Gastroesophageal sphincter (tissue), 4 donors: ENCODE data around the gene PHF12. TPM values are rescaled to one million over a fixed set of nuclear protein-coding genes. Genes with fewer than 3 reads are reported as not detected.
A peak's percentile ranks its signal among the peaks of the same experiment; 100 is the strongest.

Experiments used
- ATAC-seq: fragments of 150-250 bp; one replicate; pipeline ENCODE4 v1.9.1; 2016; ENCODE audit warnings: mild to moderate bottlenecking, moderate library complexity
- H3K27ac ChIP-seq, 4 donors: fragments of 200-600 bp; sonication (generic) in 3 of 4; 1 replicate in 3 of 4; 2 replicates in 1 of 4; pipeline ENCODE4 v1.5.1; 2016 to 2019
- H3K27me3 ChIP-seq: fragments of 200-600 bp; sonication (generic); one replicate; pipeline ENCODE4 v1.5.1; 2019
- H3K36me3 ChIP-seq, 2 donors: fragments of 200-600 bp; sonication (generic); one replicate each; pipeline ENCODE4 v1.5.1; 2019; ENCODE audit warnings: control low read depth in 1 of 2
- H3K4me1 ChIP-seq, 3 donors: fragments of 200-600 bp; sonication (generic); 1 replicate in 2 of 3; 2 replicates in 1 of 3; pipeline ENCODE4 v1.5.1; 2016 to 2019; ENCODE audit warnings: control low read depth in 2 of 3
- H3K4me3 ChIP-seq, 2 donors: fragments of 200-600 bp; sonication (generic); one replicate each; pipeline ENCODE4 v1.5.1; 2019; ENCODE audit warnings: mild to moderate bottlenecking in 1 of 2, moderate library complexity in 1 of 2
- H3K9me3 ChIP-seq, 3 donors: fragments of 200-600 bp; sonication (generic); one replicate each; pipeline ENCODE4 v1.5.1; 2017 to 2019; ENCODE audit warnings: control low read depth in 2 of 3
- EP300 ChIP-seq: sonication (generic); formaldehyde crosslinking; IDR thresholded peaks from one replicate; pipeline ENCODE4 v1.6.1; 2017; ENCODE audit warnings: antibody characterized with exemption, mild to moderate bottlenecking
- POLR2A ChIP-seq, 2 donors: fragments of 450-650 bp; IDR thresholded peaks; one replicate each; pipeline ENCODE4 v1.6.1; 2017; ENCODE audit warnings: antibody characterized with exemption in 2 of 2, mild to moderate bottlenecking in 2 of 2, moderate library complexity in 1 of 2
- POLR2AphosphoS5 ChIP-seq: sonication (generic); formaldehyde crosslinking; IDR thresholded peaks from one replicate; pipeline ENCODE4 v1.6.1; 2017; ENCODE audit warnings: antibody characterized with exemption
- WGBS, 2 donors: methylation state at CpG; one replicate each; pipeline ENCODE4 v1.1.5; 2018; ENCODE audit warnings: low coverage in 1 of 2; 5-methylcytosine and 5-hydroxymethylcytosine counted together
- total RNA-seq, 4 donors: library from RNA; depleted of rRNA; stranded (reverse); fragments of >200 nt; gene quantifications; one replicate each; pipeline ENCODE4 v1.1.0, GENCODE V29; 2016
- TF ChIP-seq, protein P1 (sequence below), 4 experiments: fragments of 200-600 bp in 2 of 4; fragments of 450-650 bp in 2 of 4; sonication (generic) in 1 of 4; IDR thresholded peaks; one replicate each; pipeline ENCODE4 v1.5.1; 2017 to 2019; ENCODE audit warnings: antibody characterized with exemption in 4 of 4, mild to moderate bottlenecking in 2 of 4, moderate library complexity in 2 of 4

Gene PHF12
- total RNA-seq, 4 donors from 2014 or later: 20.2 to 46.9 (median 37.8) TPM

DNA sequence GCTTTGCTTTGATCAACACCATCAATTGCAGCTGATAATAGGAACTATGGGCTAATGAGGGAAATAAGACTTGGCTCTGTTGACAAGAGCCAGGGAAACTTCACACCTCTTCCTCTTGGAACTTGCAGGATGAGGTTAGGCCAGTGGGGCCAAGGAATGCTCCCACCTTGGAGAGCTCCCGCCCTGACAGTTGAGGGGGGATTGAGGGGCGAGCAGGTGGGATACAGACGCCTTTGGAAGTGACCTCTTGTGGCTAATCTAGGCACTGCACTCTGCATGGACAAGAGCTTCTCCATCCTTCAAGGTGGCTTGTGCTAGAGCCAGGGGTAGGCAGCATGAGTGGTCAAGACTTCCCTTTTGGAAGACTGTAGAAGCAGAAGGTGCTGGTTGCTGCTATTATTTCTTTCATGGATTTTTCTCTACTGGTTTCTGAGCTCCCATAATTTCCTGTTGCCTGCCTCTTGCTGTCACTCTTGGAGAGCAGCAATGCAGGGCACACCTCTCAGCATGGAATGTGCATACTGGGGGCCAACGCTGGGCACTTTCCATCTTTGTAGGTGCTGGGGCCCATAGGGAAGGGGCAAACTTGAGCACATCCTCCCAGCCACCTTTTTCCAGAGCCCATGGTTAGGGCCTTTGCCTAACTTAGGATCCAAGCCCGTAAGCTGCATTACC, 2.3 kb upstream of the PHF12 start:
- H3K27ac ChIP-seq: peak overlapping the region in 3 of 4 donors; percentile 95 to 100 (median 99)
- H3K27me3 ChIP-seq: no peaks in the 10 kb centered on the region
- H3K36me3 ChIP-seq: peaks cover 0 to 5% of the 10 kb centered on the region in 2 donors
- no peaks in the 10 kb centered on the region for H3K9me3 ChIP-seq
- WGBS, 2 donors: no CpG with 5 or more reads among the region's 5 CpGs
- H3K4me1 ChIP-seq: peaks cover 0 to 26% (median 6%) of the 10 kb centered on the region in 3 donors
- H3K4me3 ChIP-seq: no peak overlapping the region
- no peak for TF ChIP-seq EP300
- TF ChIP-seq, protein P1, sequence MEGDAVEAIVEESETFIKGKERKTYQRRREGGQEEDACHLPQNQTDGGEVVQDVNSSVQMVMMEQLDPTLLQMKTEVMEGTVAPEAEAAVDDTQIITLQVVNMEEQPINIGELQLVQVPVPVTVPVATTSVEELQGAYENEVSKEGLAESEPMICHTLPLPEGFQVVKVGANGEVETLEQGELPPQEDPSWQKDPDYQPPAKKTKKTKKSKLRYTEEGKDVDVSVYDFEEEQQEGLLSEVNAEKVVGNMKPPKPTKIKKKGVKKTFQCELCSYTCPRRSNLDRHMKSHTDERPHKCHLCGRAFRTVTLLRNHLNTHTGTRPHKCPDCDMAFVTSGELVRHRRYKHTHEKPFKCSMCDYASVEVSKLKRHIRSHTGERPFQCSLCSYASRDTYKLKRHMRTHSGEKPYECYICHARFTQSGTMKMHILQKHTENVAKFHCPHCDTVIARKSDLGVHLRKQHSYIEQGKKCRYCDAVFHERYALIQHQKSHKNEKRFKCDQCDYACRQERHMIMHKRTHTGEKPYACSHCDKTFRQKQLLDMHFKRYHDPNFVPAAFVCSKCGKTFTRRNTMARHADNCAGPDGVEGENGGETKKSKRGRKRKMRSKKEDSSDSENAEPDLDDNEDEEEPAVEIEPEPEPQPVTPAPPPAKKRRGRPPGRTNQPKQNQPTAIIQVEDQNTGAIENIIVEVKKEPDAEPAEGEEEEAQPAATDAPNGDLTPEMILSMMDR (IDR thresholded peaks at IDR 0.05): peak in 3 of 4 experiments; percentile 69 to 82 (median 73)
- no peak for ATAC-seq

DNA sequence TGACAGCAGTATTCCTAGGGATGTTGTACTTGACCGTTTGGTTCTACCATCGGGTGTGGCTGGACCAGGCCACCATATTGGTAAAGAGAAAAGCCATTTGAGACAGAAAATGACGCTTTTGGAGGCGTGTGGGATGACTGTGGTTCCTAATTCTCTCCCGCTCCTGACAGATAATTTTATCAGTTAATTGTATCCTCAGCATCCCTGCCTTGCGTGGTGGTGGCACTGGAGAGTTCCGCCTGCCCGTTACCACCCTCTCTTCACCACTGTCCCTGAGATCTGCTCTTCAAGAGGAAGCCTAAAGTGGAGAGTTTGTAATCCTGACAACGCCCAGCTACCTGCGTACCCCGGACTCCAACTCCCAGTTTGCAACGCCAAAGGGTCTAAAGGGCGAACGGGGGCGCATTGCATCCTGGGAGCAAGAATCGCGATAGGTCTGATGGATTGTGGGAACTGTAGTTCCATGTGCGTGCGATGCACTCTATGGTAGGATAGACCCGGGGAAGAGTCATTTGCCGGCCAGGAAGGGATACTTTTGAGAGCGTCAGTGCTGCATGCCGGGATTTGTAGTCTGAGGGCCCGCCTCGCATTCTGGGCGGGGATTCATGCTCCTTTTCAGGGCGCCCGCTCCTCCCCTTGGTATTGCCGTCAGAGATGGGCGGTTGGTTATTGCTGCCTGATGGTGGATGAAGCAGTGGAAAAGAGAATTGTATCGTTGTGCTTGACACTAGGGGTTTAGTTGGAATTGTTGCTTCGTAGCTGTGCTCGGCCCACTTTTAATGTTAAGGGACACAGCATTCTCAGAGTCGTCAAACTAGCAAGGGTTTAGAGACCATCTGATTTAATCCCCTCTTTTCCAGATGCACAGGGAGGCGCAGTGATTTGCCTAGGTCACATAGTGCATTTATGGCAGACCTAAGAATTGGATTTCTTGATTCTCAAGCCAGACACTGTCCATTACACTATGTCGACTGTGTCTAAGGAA, 965 bp upstream of the PHF12 start:
- peak; percentile 89 for ATAC-seq
- H3K36me3 ChIP-seq: peaks cover 0 to 3% of the 10 kb centered on the region in 2 donors

DNA sequence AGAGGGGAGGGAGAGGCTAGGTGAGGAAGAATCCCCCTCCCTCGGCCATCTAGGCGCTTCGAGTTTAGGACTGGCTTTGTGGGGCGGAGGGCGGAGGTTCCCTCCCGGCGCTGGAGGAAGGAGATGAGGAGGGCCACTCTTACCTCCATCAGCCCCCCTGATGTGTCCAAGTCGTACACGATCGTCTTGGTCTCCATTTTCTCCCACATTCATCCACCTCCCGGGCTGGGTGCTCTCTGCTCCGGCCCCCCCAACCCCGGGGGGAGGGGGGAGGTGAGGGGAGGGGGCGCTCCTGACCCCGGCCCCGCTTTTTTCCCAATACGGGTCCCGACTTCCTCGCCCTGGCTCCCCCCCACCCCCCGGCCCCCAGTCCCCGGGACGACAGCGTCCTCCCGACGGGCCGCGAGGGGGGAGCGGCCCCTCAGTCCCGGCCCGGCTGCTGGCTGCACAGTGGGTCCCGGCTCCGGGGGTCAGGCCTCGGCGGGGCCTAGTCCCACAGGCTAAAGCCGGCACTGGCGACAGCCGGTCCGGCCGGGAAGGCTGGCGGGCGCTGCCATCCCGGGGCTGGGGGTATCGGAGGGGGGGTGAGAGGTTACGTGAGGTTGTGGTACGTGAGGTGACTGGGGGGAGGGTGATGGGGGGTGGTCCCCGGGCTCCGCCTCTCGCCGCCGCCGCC, 428 bp downstream of the PHF12 start:
- Histone ChIP-seq H3K27ac (peak overlapping the region; percentile 94 to 99 (median 94)), H3K4me1 (peaks cover under 1 to 53% (median 28%) of the 10 kb centered on the region in 3 donors), H3K9me3 (no peaks in the 10 kb centered on the region), H3K36me3 (no peaks in the 10 kb centered on the region), H3K27me3 (no peaks in the 10 kb centered on the region), H3K4me3 (peak overlapping the region; percentile 96)
- ATAC-seq: peak; percentile 0
- 0% methylated on average over 5 of the region's 51 CpGs; no CpG with 5 or more reads in 1 of the 2 donors for WGBS, 2 donors
- TF ChIP-seq POLR2A (IDR thresholded peaks at IDR 0.05) (no peak), EP300 (no peak), POLR2AphosphoS5 (no peak)
- TF ChIP-seq, protein P1 (IDR thresholded peaks at IDR 0.05): no peak

More for the DNA sequence above, 965 bp upstream of the PHF12 start:
- H3K4me3 ChIP-seq: peak overlapping the region; percentile 75 to 96
- H3K4me1 ChIP-seq: peaks cover 0 to 39% (median 15%) of the 10 kb centered on the region in 3 donors
- no peaks in the 10 kb centered on the region for H3K9me3 ChIP-seq
- TF ChIP-seq POLR2AphosphoS5 (peak; percentile 77), POLR2A (IDR thresholded peaks at IDR 0.05) (peak in 1 of 2 donors; percentile 24), EP300 (no peak)
- TF ChIP-seq, protein P1 (IDR thresholded peaks at IDR 0.05): peak in 1 of 4 experiments; percentile 9
- H3K27me3 ChIP-seq: no peaks in the 10 kb centered on the region
- peak overlapping the region; percentile 95 to 100 (median 98) for H3K27ac ChIP-seq
- WGBS, 2 donors: 3 to 6% methylated on average over 20 to 25 of the region's 36 CpGs

DNA sequence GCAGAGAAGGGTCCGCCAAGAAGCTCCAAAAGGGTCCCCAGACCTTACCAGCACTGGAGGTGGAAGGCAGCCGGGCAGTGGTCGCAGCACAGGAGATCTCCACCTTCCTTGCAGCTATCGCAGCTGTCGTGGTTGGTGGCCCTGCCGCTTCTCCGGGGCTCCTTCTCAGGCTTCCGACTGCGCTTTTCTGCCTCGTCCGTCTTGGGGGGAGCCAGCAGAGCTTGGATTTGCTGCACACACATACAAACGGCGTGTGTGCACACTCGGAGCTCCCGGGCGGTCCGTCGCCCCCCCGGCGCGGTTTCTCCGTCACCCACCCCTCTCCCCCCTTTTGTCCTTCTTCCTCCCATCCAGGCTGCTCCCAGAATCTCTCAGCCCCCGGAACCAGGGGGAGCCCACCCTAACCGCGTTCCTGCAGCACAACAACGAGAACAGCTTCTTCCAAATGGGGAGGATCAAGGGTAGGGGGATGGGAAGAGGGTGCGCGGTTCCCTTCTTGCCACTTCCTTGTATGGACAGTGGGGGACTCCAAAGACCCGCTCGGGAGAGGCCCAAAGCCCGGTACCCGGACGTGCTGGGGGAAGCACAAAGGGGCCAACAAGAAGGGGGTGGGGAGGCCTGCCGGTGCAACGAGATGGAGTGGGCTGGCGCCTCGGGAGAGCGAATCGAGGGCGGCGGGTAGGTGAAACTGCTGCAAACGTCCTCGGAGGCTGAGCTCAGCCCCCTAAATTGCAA, 1.1 kb downstream of the PHF12 start:
- no peak for ATAC-seq
- no peaks in the 10 kb centered on the region for H3K9me3 ChIP-seq
- H3K4me3 ChIP-seq: peak overlapping the region; percentile 96
- H3K4me1 ChIP-seq: peaks cover 3 to 60% (median 35%) of the 10 kb centered on the region in 3 donors
- 0% methylated on average over 8 of the region's 43 CpGs; no CpG with 5 or more reads in 1 of the 2 donors for WGBS, 2 donors
- peak overlapping the region; percentile 94 to 99 (median 94) for H3K27ac ChIP-seq
- H3K36me3 ChIP-seq: no peaks in the 10 kb centered on the region
- H3K27me3 ChIP-seq: no peaks in the 10 kb centered on the region
- TF ChIP-seq, protein P1 (IDR thresholded peaks at IDR 0.05): no peak
- TF ChIP-seq POLR2AphosphoS5 (no peak), EP300 (no peak), POLR2A (IDR thresholded peaks at IDR 0.05) (no peak)
